Stimulated activated naive B cell treated with anti-CD40 and anti-IgM and Interleukin-4, amounts not matched to agents 10 μg/mL and 1 μg/mL and 100 μg/mL, for 72 hours (primary cell): ENCODE results near the gene ZIC5.

ENCODE experiments used
- ATAC-seq, 2 donors: fragments of 150-1000 bp; cut with Tn5 transposase; replicated peaks; 2 replicates each; pipeline ENCODE4 v1.10.0; 2021; ENCODE audit warnings: moderate library complexity in 1 of 2
- DNase-seq: peaks from one replicate; pipeline ENCODE4 v3.0.0; 2021
- H3K27ac Mint-ChIP-seq: one replicate; pipeline ENCODE4 v1.8.0; 2022; ENCODE audit warnings: mild to moderate bottlenecking, mixed read lengths
- H3K27me3 Mint-ChIP-seq, 2 donors: one replicate each; pipeline ENCODE4 v1.8.0; 2022; ENCODE audit warnings: mixed read lengths in 2 of 2
- H3K36me3 Mint-ChIP-seq, 2 donors: one replicate each; pipeline ENCODE4 v1.8.0; 2022; ENCODE audit warnings: mixed read lengths in 2 of 2, mild to moderate bottlenecking in 1 of 2
- H3K4me1 Mint-ChIP-seq, 2 donors: one replicate each; pipeline ENCODE4 v1.8.0; 2022; ENCODE audit warnings: mixed read lengths in 2 of 2, mild to moderate bottlenecking in 1 of 2
- H3K4me3 Mint-ChIP-seq, 2 donors: one replicate each; pipeline ENCODE4 v1.8.0; 2022; ENCODE audit warnings: mild to moderate bottlenecking in 2 of 2, mixed read lengths in 2 of 2, moderate library complexity in 1 of 2
- H3K9me3 Mint-ChIP-seq, 2 donors: one replicate each; pipeline ENCODE4 v1.8.0; 2022; ENCODE audit warnings: mixed read lengths in 2 of 2, mild to moderate bottlenecking in 1 of 2

The ZIC5 gene

DNA sequence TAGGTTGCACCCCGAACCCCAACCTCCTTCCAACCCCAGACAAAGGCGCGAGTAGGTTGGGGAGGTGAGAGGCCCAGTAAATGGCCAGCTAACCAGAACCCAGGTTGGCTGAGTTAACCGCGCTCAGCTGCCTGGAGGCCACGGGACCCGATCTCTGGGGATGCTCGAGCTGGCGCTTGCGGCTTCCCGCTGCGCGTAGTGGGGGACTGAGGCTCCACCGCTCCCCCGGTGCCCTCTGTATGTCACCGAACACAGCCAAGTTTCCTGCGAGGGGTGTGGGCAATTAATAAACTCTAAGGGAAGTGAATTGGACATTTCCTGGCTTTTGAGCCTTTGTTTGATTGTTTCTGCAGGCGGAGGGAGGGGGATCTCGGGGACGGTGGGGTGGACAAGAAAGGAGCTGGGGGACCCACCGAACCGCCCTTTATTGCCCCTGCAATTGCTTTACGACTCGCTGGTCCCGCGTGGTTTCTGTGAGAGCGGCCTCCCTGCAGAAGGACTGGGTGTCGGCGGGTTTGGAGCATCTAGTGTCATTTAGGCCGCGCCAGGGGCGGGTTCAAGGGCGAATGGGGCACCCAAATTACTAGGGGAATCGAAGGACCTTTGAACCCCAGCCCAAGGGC, 3.5 kb upstream of the ZIC5 start:
- peaks cover 3 to 4% of the 10 kb centered on the region in 2 donors for H3K9me3 Mint-ChIP-seq
- H3K27ac Mint-ChIP-seq: peak overlapping the region; percentile 20
- peaks cover 70 to 85% of the 10 kb centered on the region in 2 donors for H3K27me3 Mint-ChIP-seq
- H3K4me1 Mint-ChIP-seq: peaks cover 9 to 16% of the 10 kb centered on the region in 2 donors
- H3K4me3 Mint-ChIP-seq: no peak overlapping the region
- peaks cover 1 to 10% of the 10 kb centered on the region in 2 donors for H3K36me3 Mint-ChIP-seq
- no peak for DNase-seq
- no peak for ATAC-seq

DNA sequence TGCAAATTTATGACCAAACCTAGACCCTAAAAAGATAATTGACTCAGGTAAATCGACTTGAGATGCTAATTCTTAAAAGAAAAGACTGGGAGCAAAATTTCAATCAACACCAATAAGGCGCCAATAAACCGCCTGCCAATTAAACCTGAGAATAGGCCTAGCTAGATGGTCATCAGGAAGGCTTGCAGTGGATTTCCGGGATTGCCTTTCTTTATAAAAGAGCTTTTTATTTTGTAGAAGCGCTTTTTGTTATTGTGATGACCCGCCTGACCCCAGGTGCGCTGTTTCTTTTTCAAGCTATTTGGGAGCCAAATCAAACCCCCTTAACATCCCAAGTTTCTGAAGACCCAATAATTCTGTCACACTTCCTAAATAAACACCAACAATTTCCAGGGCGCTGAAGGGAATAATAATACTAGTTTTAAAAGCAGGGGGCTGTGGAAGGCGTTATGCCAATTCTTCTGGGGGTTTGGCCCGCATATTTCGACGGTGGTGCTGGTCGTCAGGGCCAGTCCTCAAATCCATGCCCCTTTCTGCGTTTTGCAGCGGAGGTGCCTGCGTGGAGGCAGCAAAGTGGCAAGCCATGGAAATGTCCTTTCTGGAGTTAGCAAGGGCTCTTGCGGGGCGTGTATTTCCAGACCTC, 2.9 kb upstream of the ZIC5 start:
- Mint-ChIP-seq H3K4me3 (no peak overlapping the region), H3K9me3 (peaks cover 3 to 4% of the 10 kb centered on the region in 2 donors), H3K27me3 (peaks cover 75 to 86% of the 10 kb centered on the region in 2 donors), H3K27ac (peak overlapping the region; percentile 31), H3K36me3 (peaks cover 5 to 10% of the 10 kb centered on the region in 2 donors), H3K4me1 (peaks cover 13 to 23% of the 10 kb centered on the region in 2 donors)
- ATAC-seq: no peak
- DNase-seq: no peak

DNA sequence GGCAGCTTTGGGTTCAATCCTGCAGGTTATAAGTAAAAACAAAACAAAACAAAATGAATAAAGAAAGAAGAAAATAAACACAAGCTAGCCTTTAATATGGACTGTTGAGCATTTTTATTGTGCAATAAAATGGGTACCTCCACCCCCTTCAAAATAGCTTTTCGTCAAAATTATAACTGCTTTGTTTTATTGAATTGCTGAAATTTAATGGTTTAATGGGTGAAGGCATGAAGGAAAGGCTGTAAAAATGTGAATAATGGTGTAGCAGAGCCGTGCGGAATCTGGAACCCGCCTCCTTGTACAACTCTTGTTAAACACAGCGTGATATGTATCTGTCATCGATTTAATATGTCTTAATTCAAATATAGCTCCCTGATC, 2.2 kb upstream of the ZIC5 start:
- no peak for ATAC-seq
- peaks cover 3 to 4% of the 10 kb centered on the region in 2 donors for H3K9me3 Mint-ChIP-seq
- no peak overlapping the region for H3K4me3 Mint-ChIP-seq

DNA sequence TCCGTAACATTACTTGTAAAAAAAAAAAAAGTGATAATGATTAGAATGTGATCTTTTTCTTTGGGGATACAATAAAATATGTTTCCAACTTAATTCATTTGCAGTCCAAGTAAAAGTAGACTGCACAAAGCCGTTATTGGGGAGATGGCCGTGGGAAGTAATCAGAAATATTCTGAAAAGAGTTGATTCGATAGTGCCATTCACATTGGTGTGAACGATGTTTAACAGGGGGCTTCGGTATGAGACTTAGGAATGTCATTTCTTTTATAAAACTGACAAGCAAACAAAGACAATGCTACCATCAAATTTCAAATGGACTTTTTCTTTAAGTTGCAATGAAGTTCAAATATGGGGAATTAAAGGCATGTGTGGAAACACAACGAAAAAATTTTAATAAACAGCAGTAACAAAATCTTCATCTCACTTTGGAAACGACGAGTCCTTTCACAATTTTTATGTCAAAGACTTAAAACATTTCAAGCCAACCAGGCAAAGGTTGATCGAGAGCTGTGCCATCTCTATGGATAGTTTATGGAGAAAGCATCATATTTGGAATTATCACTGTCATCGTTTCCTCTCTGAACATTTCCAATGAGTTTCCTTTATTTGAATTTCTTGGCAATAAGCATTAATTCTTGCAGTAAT, 1.7 kb upstream of the ZIC5 start:
- Mint-ChIP-seq H3K4me1 (peaks cover 11 to 25% of the 10 kb centered on the region in 2 donors), H3K4me3 (no peak overlapping the region), H3K9me3 (peaks cover 3 to 4% of the 10 kb centered on the region in 2 donors), H3K36me3 (peaks cover 8 to 14% of the 10 kb centered on the region in 2 donors), H3K27me3 (peaks cover 74 to 86% of the 10 kb centered on the region in 2 donors), H3K27ac (peak overlapping the region; percentile 34)
- DNase-seq: no peak
- ATAC-seq: no peak

More for the DNA sequence above, 2.2 kb upstream of the ZIC5 start:
- Mint-ChIP-seq H3K4me1 (peaks cover 15 to 29% of the 10 kb centered on the region in 2 donors), H3K27ac (no peak overlapping the region), H3K36me3 (peaks cover 8 to 14% of the 10 kb centered on the region in 2 donors), H3K27me3 (peaks cover 79 to 90% of the 10 kb centered on the region in 2 donors)
- DNase-seq: no peak

DNA sequence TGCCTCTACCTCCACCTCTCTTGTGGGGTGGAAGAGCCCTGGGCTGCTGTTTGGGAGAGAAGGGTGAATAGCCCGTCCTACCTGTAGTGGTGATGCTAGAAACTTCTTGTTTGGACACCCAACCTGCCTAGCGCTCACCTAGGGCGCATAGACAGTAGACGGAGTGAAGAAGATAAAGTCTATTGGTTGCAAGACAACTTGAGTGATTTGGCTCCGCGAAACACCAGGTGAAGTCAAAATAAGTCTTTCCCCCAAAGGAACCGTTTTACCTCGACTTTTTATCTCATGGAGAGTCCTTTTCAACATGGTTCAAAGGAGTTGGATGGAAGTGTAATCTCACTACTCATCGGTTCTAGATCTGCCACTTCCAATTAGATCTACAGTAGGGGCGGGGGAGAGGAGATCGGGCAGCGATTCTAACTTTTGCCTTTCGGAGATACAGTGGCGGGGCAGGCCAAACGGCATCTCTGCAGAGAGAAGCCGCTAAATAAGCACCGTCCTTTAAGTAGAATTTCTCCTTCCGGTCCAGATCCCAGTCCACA, 694 bp upstream of the ZIC5 start:
- peaks cover 71 to 84% of the 10 kb centered on the region in 2 donors for H3K27me3 Mint-ChIP-seq
- H3K36me3 Mint-ChIP-seq: peaks cover 10 to 14% of the 10 kb centered on the region in 2 donors
- peaks cover 13 to 32% of the 10 kb centered on the region in 2 donors for H3K4me1 Mint-ChIP-seq
- ATAC-seq (no peak), DNase-seq (no peak)
- H3K4me3 Mint-ChIP-seq: peak overlapping the region; percentile 41 to 66
- peak overlapping the region; percentile 89 for H3K27ac Mint-ChIP-seq
- H3K9me3 Mint-ChIP-seq: peaks cover 4% of the 10 kb centered on the region in 2 donors

DNA sequence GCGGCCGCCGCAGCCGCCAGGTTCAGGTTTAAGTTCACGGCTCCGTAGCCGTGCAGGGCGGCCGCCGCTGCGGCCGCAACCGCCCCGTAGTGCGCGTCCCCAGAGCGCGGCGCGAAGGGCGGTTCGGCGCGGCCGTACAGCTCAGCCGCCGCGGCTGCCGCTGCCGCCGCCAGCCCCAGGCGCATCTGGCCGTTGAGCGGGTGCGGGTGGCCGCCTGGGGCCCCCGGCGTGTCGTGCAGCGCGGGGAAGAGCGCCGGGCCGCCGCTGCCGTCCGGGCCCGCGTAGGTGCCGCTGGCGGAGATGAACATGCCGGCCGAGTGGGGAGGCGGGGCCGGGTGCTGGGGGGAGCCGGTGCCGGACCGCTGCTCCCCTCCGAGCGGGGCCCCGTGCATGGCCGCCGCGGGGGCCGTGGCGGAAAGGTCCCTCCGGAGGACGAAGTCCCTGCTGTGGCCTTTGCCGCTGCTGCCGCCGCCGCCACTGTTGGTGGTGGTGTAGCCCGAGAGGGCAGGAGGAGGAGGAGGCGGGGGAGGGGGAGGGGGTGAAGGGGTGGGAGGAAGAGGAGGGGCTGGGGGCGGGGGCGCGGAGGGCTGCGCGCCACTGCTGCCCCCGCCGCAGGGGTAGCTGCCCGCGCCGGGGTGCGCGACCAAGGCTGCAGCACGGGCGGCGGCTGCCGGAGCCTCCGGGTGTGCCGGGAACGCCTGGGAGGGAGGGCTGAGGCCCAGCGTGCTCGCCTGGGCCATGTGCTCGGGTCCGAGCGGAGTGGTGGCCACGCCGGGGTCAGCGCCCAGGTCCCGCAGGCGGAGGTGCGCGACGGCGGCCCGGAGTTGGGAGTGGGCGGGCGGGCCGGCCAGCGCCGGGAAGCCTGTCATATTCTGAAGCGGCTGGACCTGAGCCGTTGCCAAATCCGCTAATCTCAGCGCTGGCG, 654 bp downstream of the ZIC5 start:
- Mint-ChIP-seq H3K4me1 (peaks cover 13 to 32% of the 10 kb centered on the region in 2 donors), H3K27ac (no peak overlapping the region), H3K36me3 (peaks cover 10 to 14% of the 10 kb centered on the region in 2 donors), H3K9me3 (peaks cover 4% of the 10 kb centered on the region in 2 donors), H3K27me3 (peaks cover 66 to 80% of the 10 kb centered on the region in 2 donors), H3K4me3 (peak overlapping the region in 1 of 2 donors; percentile 52)
- DNase-seq (no peak), ATAC-seq (no peak)

DNA sequence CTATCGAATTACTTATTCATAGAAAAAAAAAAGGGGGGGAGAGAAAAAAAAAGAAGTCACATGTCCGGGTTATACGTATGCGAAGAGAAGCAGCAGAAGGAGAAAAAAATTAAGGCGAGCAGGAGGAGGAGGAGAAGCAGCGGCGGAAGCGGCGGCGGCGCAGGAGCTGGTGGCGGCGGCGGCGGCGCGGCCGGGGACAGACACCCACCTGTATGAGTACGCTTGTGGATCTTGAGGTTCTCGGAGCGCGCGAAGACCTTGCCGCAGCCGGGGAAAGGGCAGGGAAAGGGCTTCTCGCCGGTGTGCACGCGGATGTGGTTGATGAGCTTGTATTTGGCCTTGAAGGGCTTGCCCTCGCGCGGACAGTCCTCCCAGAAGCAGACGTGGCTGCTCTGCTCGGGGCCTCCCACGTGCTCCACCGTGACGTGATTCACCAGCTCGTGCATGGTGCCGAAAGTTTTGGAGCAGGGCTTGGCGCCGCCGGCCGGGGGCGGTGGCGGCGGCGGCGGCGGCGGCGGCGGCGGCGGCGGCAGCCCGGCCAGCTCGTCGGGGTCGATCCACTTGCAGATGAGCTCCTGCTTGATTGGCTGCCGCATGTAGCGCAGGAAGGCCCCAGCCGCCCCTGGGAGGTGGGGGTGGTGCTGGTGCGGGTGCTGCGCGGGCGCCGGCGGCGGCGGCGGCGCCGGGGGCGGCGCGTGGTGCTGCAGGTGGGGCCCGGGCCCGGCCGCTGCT, 1.5 kb downstream of the ZIC5 start:
- Mint-ChIP-seq H3K36me3 (peaks cover 10 to 14% of the 10 kb centered on the region in 2 donors), H3K27me3 (peaks cover 67 to 80% of the 10 kb centered on the region in 2 donors), H3K27ac (peak overlapping the region; percentile 92), H3K4me3 (peak overlapping the region; percentile 80 to 84), H3K9me3 (peaks cover 4% of the 10 kb centered on the region in 2 donors), H3K4me1 (peaks cover 13 to 32% of the 10 kb centered on the region in 2 donors)
- DNase-seq (no peak), ATAC-seq (peak in 1 of 2 donors; percentile 25)

DNA sequence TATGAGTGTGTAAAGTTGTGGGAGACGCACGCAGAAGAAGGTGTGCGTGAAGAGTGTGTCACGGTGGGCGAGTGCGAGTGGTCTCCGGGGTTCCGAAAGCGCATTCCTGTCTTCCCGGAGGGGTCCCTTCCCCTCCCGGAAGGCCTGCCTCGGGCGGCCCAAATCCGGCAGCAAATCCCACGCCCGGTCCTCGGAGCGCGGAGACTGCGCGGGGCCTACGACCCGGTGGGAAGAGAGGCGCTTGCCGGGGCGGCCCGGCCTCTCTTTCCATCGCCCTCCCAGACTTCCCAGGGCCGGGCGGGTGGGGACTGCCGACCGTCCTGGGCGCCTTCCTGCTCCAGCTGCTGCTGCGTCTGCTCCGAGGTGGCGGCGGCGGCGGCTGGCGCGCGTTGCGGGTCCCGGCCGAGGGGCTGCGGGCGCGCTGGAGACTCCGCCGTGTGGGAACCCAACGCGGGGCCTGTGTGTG, 2.1 kb downstream of the ZIC5 start:
- Mint-ChIP-seq H3K4me3 (peak overlapping the region; percentile 80 to 84), H3K9me3 (peaks cover 4% of the 10 kb centered on the region in 2 donors), H3K27ac (peak overlapping the region; percentile 92), H3K27me3 (peaks cover 61 to 74% of the 10 kb centered on the region in 2 donors), H3K4me1 (peaks cover 13 to 32% of the 10 kb centered on the region in 2 donors), H3K36me3 (peaks cover 10 to 14% of the 10 kb centered on the region in 2 donors)
- no peak for ATAC-seq
- no peak for DNase-seq

DNA sequence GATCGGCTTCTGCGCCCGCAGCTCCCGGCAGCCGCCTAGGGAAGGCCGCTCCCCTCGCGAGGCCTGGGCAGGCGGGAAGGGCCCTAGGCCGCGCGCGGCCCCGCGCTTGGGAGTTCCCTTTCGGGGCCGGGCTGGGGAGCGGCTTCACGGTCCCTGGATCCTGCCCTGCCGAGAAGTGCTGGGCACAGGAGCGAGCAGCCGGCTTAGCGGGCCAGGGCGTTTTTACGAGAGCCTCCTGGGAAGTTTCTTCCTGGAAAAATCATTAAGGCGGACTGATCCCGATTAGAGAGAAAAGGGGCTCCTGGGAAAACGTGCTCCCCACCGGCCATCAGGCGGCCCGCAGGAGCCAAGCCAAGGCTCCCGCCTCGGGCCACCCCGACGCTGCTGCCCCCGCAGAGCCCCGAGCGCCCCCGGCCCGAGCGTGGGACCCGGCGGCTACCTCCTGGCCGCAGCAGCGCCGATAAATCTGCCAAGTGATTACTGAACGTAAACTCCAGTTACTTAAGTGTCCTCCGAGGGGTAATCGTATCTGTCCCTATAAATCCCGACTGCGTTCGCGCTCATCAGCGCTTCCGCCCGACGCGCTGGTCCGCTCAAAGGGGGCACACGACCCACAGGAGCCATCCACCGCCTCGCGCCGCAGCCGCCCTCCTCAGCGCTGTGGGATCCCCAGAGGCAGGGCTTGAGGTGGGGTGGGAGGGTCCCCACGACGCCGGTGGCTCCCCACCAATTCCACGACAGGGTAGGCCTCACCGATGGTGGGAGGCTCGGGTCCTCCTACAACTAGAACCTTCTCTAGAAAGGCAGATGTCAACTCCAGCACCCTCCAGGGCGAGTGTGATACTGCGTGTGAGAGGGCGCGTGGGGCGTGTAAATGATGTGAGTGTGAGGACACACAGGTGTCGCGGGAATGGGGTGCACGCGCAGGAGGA, 2.8 kb downstream of the ZIC5 start:
- H3K36me3 Mint-ChIP-seq: peaks cover 10 to 14% of the 10 kb centered on the region in 2 donors
- peak overlapping the region; percentile 79 for H3K27ac Mint-ChIP-seq
- H3K4me1 Mint-ChIP-seq: peaks cover 13 to 32% of the 10 kb centered on the region in 2 donors
- peak overlapping the region; percentile 73 to 76 for H3K4me3 Mint-ChIP-seq
- ATAC-seq: no peak
- H3K27me3 Mint-ChIP-seq: peaks cover 58 to 73% of the 10 kb centered on the region in 2 donors
- no peak for DNase-seq
- peaks cover 4% of the 10 kb centered on the region in 2 donors for H3K9me3 Mint-ChIP-seq

DNA sequence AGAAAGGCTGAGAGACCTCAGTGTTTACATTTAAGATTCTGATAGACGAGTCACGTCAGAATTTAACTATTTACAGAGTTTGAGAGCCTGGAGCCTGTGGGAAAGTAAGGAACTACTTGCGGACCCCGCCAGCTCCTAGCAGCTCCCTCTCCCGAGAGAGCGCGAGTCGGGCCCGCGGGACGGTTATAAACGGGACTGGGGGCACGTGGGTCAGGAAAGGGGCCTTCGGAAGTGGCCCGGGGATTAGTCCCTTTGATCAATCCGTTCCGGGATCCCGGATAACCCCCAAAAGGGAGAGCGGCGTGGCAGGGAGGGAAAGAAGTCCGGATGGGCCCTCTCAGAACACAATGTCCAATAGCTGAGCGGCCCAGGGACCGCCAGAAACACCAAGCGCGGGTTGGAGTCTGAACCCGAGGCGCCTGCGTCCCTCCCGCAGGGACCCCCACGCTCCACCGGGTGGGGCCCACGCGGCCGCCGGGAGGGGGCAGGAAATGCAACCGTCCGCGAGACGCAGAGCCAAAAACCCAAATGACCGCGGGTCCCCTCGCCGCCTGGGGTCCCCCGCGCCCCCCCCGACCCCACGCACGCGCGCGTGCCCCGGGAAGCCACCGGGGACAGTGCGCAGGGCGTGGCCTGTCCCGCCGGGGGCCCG, 3.6 kb downstream of the ZIC5 start:
- Mint-ChIP-seq H3K27me3 (peaks cover 50 to 65% of the 10 kb centered on the region in 2 donors), H3K4me1 (peaks cover 13 to 32% of the 10 kb centered on the region in 2 donors), H3K27ac (peak overlapping the region; percentile 68)

DNA sequence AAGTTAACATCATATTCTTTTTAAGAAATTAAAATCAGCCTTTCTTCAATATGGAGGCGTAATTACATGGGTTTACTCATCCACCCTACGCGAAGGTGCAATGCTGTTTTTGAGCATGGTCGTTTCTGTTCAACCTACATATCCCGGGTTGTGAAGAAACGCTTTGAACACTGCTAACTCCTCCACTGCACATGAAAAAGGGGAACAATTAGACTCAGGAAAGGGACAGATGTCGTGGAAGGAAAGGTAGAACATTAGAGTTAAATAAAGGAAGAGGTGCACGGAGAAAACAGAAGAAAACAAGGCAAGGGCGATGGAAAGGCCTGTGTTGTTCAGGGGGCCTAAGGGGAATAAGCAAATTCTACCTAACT, 4.1 kb downstream of the ZIC5 start:
- Mint-ChIP-seq H3K9me3 (peaks cover 4% of the 10 kb centered on the region in 2 donors), H3K27ac (peak overlapping the region; percentile 68), H3K36me3 (peaks cover 9 to 10% of the 10 kb centered on the region in 2 donors), H3K4me3 (peak overlapping the region; percentile 1 to 18), H3K4me1 (peaks cover 13 to 32% of the 10 kb centered on the region in 2 donors), H3K27me3 (peaks cover 49 to 62% of the 10 kb centered on the region in 2 donors)
- no peak for DNase-seq
- no peak for ATAC-seq

More for the DNA sequence above, 3.6 kb downstream of the ZIC5 start:
- ATAC-seq (no peak), DNase-seq (no peak)
- Mint-ChIP-seq H3K4me3 (peak overlapping the region; percentile 1 to 18), H3K36me3 (peaks cover 9 to 10% of the 10 kb centered on the region in 2 donors), H3K9me3 (peaks cover 4% of the 10 kb centered on the region in 2 donors)
